Measurements from ENCODE around the gene HTR3D. TPM values are rescaled to one million over a fixed set of nuclear protein-coding genes. Genes with fewer than 3 reads are reported as not detected.

HTR3D gene
- polyA plus RNA-seq, 1 donor from 2014 or later = not detected

DNA sequence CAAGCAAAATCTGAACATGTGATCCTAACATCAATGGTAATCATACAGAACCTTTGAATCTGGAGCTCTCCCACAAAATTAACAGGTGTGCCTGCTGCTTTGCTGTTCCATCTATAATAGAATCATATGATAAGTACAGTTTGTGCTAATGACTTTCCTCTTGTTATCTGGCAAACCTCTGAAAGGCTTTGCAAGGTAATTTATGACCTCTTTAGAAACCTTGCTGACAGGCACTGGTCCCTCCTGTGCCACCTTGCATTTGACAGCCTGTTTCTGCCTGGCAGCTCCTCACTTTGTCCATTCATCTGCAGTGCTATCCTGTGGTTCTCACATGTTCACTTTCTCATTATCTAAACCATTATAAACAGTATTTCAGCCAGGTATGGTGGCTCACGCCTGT is 11.1 kb downstream of the HTR3D start:
- H3K4me3 ChIP-seq (ENCODE audit: low read length) = no peak overlapping the region
- no peaks in the 10 kb centered on the region for H3K79me2 ChIP-seq (replicated peaks; ENCODE audit: insufficient read depth, low read length)
- no peaks in the 10 kb centered on the region for H3K36me3 ChIP-seq (ENCODE audit: insufficient read depth, low read length)
- TF ChIP-seq, protein P1, sequence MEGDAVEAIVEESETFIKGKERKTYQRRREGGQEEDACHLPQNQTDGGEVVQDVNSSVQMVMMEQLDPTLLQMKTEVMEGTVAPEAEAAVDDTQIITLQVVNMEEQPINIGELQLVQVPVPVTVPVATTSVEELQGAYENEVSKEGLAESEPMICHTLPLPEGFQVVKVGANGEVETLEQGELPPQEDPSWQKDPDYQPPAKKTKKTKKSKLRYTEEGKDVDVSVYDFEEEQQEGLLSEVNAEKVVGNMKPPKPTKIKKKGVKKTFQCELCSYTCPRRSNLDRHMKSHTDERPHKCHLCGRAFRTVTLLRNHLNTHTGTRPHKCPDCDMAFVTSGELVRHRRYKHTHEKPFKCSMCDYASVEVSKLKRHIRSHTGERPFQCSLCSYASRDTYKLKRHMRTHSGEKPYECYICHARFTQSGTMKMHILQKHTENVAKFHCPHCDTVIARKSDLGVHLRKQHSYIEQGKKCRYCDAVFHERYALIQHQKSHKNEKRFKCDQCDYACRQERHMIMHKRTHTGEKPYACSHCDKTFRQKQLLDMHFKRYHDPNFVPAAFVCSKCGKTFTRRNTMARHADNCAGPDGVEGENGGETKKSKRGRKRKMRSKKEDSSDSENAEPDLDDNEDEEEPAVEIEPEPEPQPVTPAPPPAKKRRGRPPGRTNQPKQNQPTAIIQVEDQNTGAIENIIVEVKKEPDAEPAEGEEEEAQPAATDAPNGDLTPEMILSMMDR (IDR thresholded peaks at IDR 0.05; ENCODE audit: poor library complexity, severe bottlenecking) = no peak
- TF ChIP-seq TAF1 (IDR thresholded peaks at IDR 0.05; ENCODE audit: low read depth) = no peak
- no peak for TF ChIP-seq MXI1 (conservative IDR thresholded peaks at IDR 0.05; ENCODE audit: poor library complexity, severe bottlenecking)
- TF ChIP-seq, protein P2, sequence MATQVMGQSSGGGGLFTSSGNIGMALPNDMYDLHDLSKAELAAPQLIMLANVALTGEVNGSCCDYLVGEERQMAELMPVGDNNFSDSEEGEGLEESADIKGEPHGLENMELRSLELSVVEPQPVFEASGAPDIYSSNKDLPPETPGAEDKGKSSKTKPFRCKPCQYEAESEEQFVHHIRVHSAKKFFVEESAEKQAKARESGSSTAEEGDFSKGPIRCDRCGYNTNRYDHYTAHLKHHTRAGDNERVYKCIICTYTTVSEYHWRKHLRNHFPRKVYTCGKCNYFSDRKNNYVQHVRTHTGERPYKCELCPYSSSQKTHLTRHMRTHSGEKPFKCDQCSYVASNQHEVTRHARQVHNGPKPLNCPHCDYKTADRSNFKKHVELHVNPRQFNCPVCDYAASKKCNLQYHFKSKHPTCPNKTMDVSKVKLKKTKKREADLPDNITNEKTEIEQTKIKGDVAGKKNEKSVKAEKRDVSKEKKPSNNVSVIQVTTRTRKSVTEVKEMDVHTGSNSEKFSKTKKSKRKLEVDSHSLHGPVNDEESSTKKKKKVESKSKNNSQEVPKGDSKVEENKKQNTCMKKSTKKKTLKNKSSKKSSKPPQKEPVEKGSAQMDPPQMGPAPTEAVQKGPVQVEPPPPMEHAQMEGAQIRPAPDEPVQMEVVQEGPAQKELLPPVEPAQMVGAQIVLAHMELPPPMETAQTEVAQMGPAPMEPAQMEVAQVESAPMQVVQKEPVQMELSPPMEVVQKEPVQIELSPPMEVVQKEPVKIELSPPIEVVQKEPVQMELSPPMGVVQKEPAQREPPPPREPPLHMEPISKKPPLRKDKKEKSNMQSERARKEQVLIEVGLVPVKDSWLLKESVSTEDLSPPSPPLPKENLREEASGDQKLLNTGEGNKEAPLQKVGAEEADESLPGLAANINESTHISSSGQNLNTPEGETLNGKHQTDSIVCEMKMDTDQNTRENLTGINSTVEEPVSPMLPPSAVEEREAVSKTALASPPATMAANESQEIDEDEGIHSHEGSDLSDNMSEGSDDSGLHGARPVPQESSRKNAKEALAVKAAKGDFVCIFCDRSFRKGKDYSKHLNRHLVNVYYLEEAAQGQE (IDR thresholded peaks at IDR 0.05; ENCODE audit: borderline replicate concordance) = no peak
- no peaks in the 10 kb centered on the region for H3F3A ChIP-seq (ENCODE audit: insufficient read depth, low read length, poor library complexity, severe bottlenecking)
- H2AFZ ChIP-seq (ENCODE audit: low read depth, low read length) = no peak overlapping the region
- no peak overlapping the region for H3K4me2 ChIP-seq (ENCODE audit: low read length)
- H3K27me3 ChIP-seq (ENCODE audit: insufficient read depth, low read depth, low read length) = no peaks in the 10 kb centered on the region
- no peak overlapping the region for H3K9ac ChIP-seq (ENCODE audit: low read length)
- H3K9me2 ChIP-seq (ENCODE audit: insufficient read depth, low read length) = no peaks in the 10 kb centered on the region
- H4K20me1 ChIP-seq (ENCODE audit: insufficient read depth) = no peaks in the 10 kb centered on the region
- H3K9me3 ChIP-seq (ENCODE audit: low read length) = no peaks in the 10 kb centered on the region
- no peak overlapping the region for H3K27ac ChIP-seq (ENCODE audit: low read length)

DNA sequence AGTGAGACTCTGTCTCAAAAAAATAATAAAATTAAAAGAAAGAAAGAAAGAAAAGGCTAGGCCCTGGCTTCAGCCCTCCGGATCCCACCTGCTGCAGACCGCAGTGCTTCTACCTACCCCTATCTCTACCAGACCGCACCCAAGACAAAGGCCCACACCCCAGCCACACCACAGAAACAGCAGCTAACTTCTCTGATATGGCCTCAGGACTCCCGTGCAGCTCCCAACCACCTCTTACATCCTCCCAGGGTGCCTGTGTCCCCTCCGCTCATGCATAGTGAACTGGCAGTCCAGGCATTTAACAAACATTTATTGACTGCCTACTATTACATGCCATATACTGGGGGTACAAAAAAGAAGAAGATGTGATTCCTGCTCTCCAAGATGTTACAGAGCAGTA is 14.5 kb downstream of the HTR3D start:
- H2AFZ ChIP-seq (ENCODE audit: low read depth, low read length) = no peak overlapping the region
- H4K20me1 ChIP-seq (ENCODE audit: insufficient read depth) = no peaks in the 10 kb centered on the region
- H3K79me2 ChIP-seq (replicated peaks; ENCODE audit: insufficient read depth, low read length) = no peaks in the 10 kb centered on the region
- H3F3A ChIP-seq (ENCODE audit: insufficient read depth, low read length, poor library complexity, severe bottlenecking) = no peaks in the 10 kb centered on the region
- H3K9ac ChIP-seq (ENCODE audit: low read length) = no peak overlapping the region
- TF ChIP-seq POLR2AphosphoS5 (IDR thresholded peaks at IDR 0.05) = no peak
- TF ChIP-seq SMC3 (conservative IDR thresholded peaks at IDR 0.05; ENCODE audit: poor library complexity) = no peak
- TF ChIP-seq RAD21 (conservative IDR thresholded peaks at IDR 0.05) = no peak
- TF ChIP-seq EZH2 (IDR thresholded peaks at IDR 0.05; ENCODE audit: borderline replicate concordance, insufficient read depth, low read length, poor library complexity, severe bottlenecking) = no peak
- TF ChIP-seq MXI1 (conservative IDR thresholded peaks at IDR 0.05; ENCODE audit: poor library complexity, severe bottlenecking) = no peak
- H3K27me3 ChIP-seq (ENCODE audit: insufficient read depth, low read depth, low read length) = no peaks in the 10 kb centered on the region
- H3K9me2 ChIP-seq (ENCODE audit: insufficient read depth, low read length) = no peaks in the 10 kb centered on the region
- H3K9me3 ChIP-seq (ENCODE audit: low read length) = no peaks in the 10 kb centered on the region
- no peak overlapping the region for H3K4me3 ChIP-seq (ENCODE audit: low read length)
- H3K4me2 ChIP-seq (ENCODE audit: low read length) = no peak overlapping the region
- no peaks in the 10 kb centered on the region for H3K36me3 ChIP-seq (ENCODE audit: insufficient read depth, low read length)
- H3K27ac ChIP-seq (ENCODE audit: low read length) = no peak overlapping the region

- H3K27ac ChIP-seq (ENCODE audit: low read length) = no peak overlapping the region
- no peaks in the 10 kb centered on the region for H3K36me3 ChIP-seq (ENCODE audit: insufficient read depth, low read length)
- no peaks in the 10 kb centered on the region for H3K9me3 ChIP-seq (ENCODE audit: low read length)
- H3K27me3 ChIP-seq (ENCODE audit: insufficient read depth, low read depth, low read length) = no peaks in the 10 kb centered on the region
- H3F3A ChIP-seq (ENCODE audit: insufficient read depth, low read length, poor library complexity, severe bottlenecking) = no peaks in the 10 kb centered on the region
- no peak overlapping the region for H2AFZ ChIP-seq (ENCODE audit: low read depth, low read length)
- no peaks in the 10 kb centered on the region for H3K9me2 ChIP-seq (ENCODE audit: insufficient read depth, low read length)
- H3K79me2 ChIP-seq (replicated peaks; ENCODE audit: insufficient read depth, low read length) = no peaks in the 10 kb centered on the region
- no peak overlapping the region for H3K9ac ChIP-seq (ENCODE audit: low read length)
- H3K4me2 ChIP-seq (ENCODE audit: low read length) = no peak overlapping the region
- H3K4me3 ChIP-seq (ENCODE audit: low read length) = no peak overlapping the region
- H4K20me1 ChIP-seq (ENCODE audit: insufficient read depth) = no peaks in the 10 kb centered on the region
- TF ChIP-seq, protein P1 (IDR thresholded peaks at IDR 0.05; ENCODE audit: poor library complexity, severe bottlenecking) = no peak
- TF ChIP-seq EZH2 (IDR thresholded peaks at IDR 0.05; ENCODE audit: borderline replicate concordance, insufficient read depth, low read length, poor library complexity, severe bottlenecking) = no peak
- TF ChIP-seq, protein P2 (IDR thresholded peaks at IDR 0.05; ENCODE audit: borderline replicate concordance) = no peak
- TF ChIP-seq POLR2AphosphoS5 (IDR thresholded peaks at IDR 0.05) = no peak
- no peak for TF ChIP-seq RAD21 (conservative IDR thresholded peaks at IDR 0.05)
- TF ChIP-seq TAF1 (IDR thresholded peaks at IDR 0.05; ENCODE audit: low read depth) = no peak
- TF ChIP-seq EP300 (conservative IDR thresholded peaks at IDR 0.05; ENCODE audit: poor library complexity, severe bottlenecking) = no peak
- no peak for TF ChIP-seq MXI1 (conservative IDR thresholded peaks at IDR 0.05; ENCODE audit: poor library complexity, severe bottlenecking)
- TF ChIP-seq SMC3 (conservative IDR thresholded peaks at IDR 0.05; ENCODE audit: poor library complexity) = no peak
Observed at GRCh38 chr3:184050217-184050847, 18.8 kb downstream of the HTR3D start.
